GM18951 (cell line): ENCODE data around the gene DIP2B.
"Not testable (repeated sequence)": the region's sequence is repeated elsewhere in the genome, so short reads cannot be mapped to it uniquely, and the experiment has no call there.

Source experiments
- POLR2A ChIP-seq: IDR thresholded peaks from 4 replicates; pipeline ENCODE4 v1.6.1; 2011; ENCODE audit warnings: mild to moderate bottlenecking; ENCODE audit not compliant: insufficient read length, insufficient read depth; ENCODE audit errors: extremely low read depth
- in situ Hi-C: fragments of 300-500 bp; cut with MboI; formaldehyde crosslinking; loops from one replicate; pipeline ENCODE4 v1.12.0; 2022; ENCODE audit warnings: low sequenced_read_pairs, mixed read lengths, inconsistent platforms; ENCODE audit not compliant: unreplicated experiment

The DIP2B gene

GRCh38 chr12:50546441-50547318 is 41.9 kb downstream of the DIP2B start:
- in situ Hi-C loops, result no loop called here
- no peak for TF ChIP-seq POLR2A

DNA sequence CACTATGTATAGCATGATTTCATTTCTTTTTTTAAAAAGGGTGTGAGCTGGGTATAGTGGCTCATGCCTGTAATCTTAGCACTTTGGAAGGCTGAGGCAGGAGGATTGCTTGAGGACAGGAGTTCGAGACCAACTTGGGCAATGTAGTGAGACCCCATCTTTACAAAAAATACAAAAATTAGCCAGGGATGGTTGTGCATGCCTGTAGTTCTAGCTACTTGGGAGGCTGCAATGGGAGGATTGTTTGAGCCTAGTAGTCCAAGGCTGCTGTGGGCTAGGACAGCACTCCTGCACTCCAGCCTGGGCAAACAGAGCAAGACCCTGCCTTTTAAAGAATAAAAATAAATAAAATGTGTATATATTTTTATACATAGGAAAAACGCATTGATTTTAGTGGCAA is 43.0 kb downstream of the DIP2B start:
- no peak for TF ChIP-seq POLR2A
- in situ Hi-C loops, result no loop called here

- in situ Hi-C loops, result no loop called here
- no peak for TF ChIP-seq POLR2A
These were observed 45.1 kb downstream of the DIP2B start for GRCh38 chr12:50549885-50550284.

DNA sequence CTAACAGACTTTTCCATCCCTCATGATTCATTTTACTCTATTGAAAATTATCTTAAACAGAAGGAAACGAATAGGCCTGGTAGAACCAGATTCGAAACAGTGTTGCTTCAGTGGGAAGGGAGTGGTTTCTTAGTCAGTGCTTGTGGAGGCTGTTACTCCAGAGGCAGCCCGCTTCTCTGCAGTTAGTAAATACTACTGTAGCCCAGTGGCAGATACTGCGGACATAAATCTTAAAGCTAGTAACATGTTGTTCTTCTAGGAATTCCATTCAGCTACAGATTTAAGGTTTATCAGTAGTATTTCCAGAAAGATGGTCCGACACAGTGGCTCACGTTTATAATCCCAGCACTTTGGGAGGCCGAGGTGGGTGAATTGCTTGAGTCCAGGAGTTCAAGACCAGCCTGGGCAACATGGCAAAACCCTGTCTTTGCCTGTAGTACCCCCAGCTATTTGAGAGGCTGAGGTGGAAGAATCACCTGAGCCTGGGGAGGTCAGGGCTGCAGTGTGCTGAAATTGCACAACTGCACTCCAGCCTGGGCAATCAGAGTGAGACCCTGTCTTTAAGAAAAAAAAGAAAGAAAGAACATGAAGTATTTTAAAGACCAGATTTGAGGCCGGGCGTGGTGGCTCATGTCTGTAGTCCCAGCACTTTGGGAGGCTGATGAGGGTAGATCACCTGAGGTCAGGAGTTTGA is 45.9 kb downstream of the DIP2B start:
- in situ Hi-C loops, result no loop called here
- TF ChIP-seq POLR2A, result no peak

DNA sequence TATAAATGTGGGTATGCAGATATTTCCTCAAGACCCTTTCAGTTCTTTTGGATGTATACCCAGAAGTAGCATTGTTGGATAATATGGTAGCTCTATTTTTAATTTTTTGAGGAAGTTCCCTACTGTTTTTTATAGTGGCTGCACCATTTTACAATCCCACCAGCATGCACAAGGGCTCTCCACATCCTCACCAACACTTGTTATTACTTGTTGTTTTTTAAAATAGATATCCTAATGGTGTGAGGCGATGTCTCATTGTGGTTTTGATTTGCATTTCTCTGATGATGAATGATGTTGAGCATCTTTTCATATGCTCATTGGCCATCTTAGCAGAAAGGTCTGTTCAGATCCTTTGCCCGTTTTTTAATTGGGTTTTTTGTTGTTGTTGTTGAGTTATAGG is 47.1 kb downstream of the DIP2B start:
- TF ChIP-seq POLR2A, result no peak
- in situ Hi-C loops, result no loop called here

DNA sequence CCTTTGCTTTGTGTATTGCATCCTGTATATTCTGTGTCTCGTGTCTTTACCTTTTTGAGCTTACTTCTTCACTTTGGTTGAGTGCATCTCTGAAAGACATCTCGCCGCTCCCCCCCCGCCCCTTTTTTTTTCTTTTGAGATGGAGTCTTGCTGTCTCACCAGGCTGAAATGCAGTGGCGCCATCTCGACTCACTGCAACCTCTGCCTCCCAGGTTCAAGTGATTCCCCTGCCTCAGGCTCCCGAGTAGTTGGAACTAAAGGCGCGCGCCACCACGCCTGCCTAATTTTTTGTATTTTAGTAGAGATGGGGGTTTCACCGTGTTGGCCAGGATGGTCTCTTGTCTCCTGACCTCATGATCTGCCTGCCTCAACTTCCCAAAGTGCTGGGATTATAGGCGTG is 49.9 kb downstream of the DIP2B start:
- TF ChIP-seq POLR2A, result no peak
- in situ Hi-C loops, result no loop called here

- in situ Hi-C loops, result no loop called here
- TF ChIP-seq POLR2A, result no peak
These were observed 50.7 kb downstream of the DIP2B start for GRCh38 chr12:50555471-50555885.

DNA sequence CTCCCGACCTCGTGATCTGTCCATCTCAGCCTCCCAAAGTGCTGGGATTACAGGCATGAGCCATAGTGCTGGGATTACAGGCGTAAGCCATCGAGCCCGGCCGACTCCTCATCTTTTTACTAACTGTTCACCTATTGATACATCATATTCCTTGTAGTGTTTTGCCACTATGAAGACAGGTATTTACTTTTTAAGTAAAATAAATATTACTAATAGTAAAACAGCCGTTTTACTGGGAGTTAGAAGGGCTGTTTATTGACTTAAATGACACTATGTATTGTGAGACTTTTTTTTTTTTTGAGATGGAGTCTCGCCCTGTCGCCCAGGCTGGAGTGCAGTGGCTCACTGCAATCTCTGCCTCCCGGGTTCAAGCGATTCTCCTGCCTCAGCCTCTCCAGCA is 51.5 kb downstream of the DIP2B start:
- no peak for TF ChIP-seq POLR2A
- in situ Hi-C loops, result no loop called here

DNA sequence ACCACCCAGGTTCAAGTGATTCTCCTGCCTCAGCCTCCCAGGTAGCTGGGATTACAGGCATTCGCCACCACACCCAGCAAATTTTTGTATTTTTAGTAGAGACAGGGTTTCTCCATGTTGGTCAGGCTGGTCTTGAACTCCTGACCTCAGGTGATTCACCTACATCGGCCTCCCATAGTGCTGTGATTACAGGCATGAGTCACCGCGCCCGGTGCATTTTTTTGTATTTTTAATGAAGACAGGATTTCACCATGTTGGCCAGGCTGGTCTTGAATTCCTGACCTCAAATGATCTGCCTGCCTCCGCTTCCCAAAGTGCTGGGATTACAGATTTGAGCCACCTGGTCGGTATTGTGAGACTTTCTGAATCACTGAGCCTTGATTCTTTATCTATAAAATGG is 52.0 kb downstream of the DIP2B start:
- in situ Hi-C loops, result not testable (repeated sequence)

DNA sequence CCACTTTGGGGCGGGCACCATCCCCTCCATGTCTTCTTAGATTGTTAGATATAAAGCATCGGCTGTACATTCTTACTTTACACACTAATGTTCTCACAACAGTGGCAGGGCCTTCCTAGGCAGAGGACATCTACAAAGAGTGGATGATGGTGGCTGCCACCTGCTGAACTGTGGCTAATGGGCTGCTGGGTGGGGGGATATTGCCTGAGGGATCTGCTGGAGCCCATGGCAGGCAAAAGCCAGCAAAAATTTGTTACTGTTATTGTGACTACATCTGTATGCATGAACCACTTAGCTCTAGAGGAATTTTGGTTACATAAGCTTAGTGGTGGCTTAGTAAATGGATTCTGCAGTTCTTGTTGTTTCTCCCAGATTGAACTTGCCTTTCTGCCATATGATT is 52.6 kb downstream of the DIP2B start:
- in situ Hi-C loops, result no loop called here
- TF ChIP-seq POLR2A, result no peak

- in situ Hi-C loops, result no loop called here
- TF ChIP-seq POLR2A, result no peak
These were observed 54.2 kb downstream of the DIP2B start for GRCh38 chr12:50558970-50559369.

DNA sequence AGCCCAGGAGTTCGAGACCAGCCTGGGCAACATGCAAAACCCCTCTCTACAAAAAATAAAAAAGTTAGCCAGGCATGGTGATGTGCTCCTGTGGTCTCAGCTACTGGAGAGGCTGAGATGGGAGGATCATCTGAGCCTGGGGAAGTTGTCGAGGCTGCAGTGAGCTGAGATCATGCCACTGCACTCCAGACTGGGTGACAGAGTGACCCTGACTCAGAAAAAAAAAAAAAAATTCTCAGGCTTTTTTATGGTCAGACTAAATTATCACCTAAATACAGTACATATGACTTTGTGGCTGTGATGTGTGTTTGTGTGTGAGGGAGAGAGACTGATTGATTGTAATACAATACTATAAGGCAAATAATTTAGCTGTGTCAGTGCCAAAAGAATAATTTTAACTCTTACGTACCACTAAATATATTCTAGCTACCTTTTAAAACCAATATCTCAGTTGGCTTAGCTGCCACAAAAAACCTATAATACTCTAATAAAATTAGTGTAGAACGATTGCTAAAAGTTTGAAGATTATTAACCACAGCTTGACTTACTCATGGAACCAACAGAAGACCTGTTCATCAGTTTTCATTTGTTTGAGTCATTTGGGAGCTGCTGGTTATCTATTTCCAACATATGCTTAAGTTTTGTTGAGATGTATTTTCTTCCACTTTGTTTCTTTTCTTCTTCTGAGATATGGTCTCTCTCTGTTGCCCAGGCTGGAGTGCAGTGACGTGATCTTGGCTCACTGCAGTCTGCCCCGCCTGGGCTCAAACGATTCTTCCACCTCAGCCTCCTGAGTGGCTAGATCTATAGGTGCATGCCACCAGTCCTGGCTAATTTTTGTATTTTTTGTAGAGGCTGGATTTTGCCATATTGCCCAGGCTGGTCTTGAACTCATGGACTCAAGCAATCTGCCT is 58.0 kb downstream of the DIP2B start:
- TF ChIP-seq POLR2A, result no peak
- in situ Hi-C loops, result no loop called here

- in situ Hi-C loops, result no loop called here
- no peak for TF ChIP-seq POLR2A
These were observed 58.6 kb downstream of the DIP2B start for GRCh38 chr12:50563434-50563787.
